ENCODE results near the gene ZNF101. TPM values are rescaled to one million over a fixed set of nuclear protein-coding genes. Genes with fewer than 3 reads are reported as not detected.

The ZNF101 gene
- 1 to 10 TPM; 6.3 to 8.2 TPM for total RNA-seq
- long read RNA-seq, donor 1, full-length matches to known transcripts = 2 of 3 reads
- long read RNA-seq, donor 1, partial matches to known transcripts = 0 of 3 reads
- long read RNA-seq, donor 1, other reads (novel, unspliced or antisense) = 1 of 3 reads
- long read RNA-seq, donor 2, full-length matches to known transcripts = 3 of 4 reads
- long read RNA-seq, donor 2, partial matches to known transcripts = 0 of 4 reads
- long read RNA-seq, donor 2, other reads (novel, unspliced or antisense) = 1 of 4 reads

- intact Hi-C loops (cut with DNase I) = no loop called here
- peak; percentile 98 for DNase-seq (ENCODE audit: low spot score)
These were observed at the start of gene ZNF101 for GRCh38 chr19:19668230-19669012. ZNF101 (plus strand) TSS chr19:19668839; CDS start chr19:19668964, 125 bp downstream.

GRCh38 chr19:19619181-19619848 is 49.3 kb upstream of the ZNF101 start:
- no peak for DNase-seq (ENCODE audit: low spot score)
- intact Hi-C loops (cut with DNase I) = no loop called here

- intact Hi-C loops (cut with DNase I) = no loop called here
These were observed 48.8 kb upstream of the ZNF101 start for GRCh38 chr19:19619849-19620210.

GRCh38 chr19:19623383-19623782 is 45.3 kb upstream of the ZNF101 start:
- intact Hi-C loops (cut with DNase I) = no loop called here
- DNase-seq (ENCODE audit: low spot score) = no peak

More at GRCh38 chr19:19619849-19620210, 48.8 kb upstream of the ZNF101 start:
- DNase-seq (ENCODE audit: low spot score) = no peak

GRCh38 chr19:19624032-19624570 is 44.5 kb upstream of the ZNF101 start:
- intact Hi-C loops (cut with DNase I) = no loop called here

GRCh38 chr19:19626516-19627472 is 41.8 kb upstream of the ZNF101 start:
- no peak for DNase-seq (ENCODE audit: low spot score)
- intact Hi-C loops (cut with DNase I) = no loop called here

More at GRCh38 chr19:19624032-19624570, 44.5 kb upstream of the ZNF101 start:
- no peak for DNase-seq (ENCODE audit: low spot score)

GRCh38 chr19:19627621-19628500 is 40.8 kb upstream of the ZNF101 start, which contains the start of gene LPAR2:
LPAR2 (minus strand) TSS chr19:19628220; CDS start chr19:19627275, 945 bp downstream.
- intact Hi-C loops (cut with DNase I) = no loop called here
- peak; percentile 81 for DNase-seq (ENCODE audit: low spot score)

GRCh38 chr19:19628501-19629134 is 40.0 kb upstream of the ZNF101 start:
- intact Hi-C loops (cut with DNase I) = no loop called here
- no peak for DNase-seq (ENCODE audit: low spot score)

- intact Hi-C loops (cut with DNase I) = loop anchor here in 1 of 2 donors (10.0 kb wide), 1 partner anchor 75 kb away; no protein-coding TSS in a partner anchor
- no peak for DNase-seq (ENCODE audit: low spot score)
These were observed 38.6 kb upstream of the ZNF101 start for GRCh38 chr19:19630062-19630414.

- no peak for DNase-seq (ENCODE audit: low spot score)
- intact Hi-C loops (cut with DNase I) = loop anchor here in 1 of 2 donors (10.0 kb wide), 1 partner anchor 76 kb away; no protein-coding TSS in a partner anchor
These were observed 38.2 kb upstream of the ZNF101 start for GRCh38 chr19:19630426-19630825.

GRCh38 chr19:19631346-19631745 is 37.3 kb upstream of the ZNF101 start:
- no peak for DNase-seq (ENCODE audit: low spot score)
- intact Hi-C loops (cut with DNase I) = loop anchor here in 1 of 2 donors (10.0 kb wide), 1 partner anchor 77 kb away; no protein-coding TSS in a partner anchor

GRCh38 chr19:19632661-19633060 is 36.0 kb upstream of the ZNF101 start:
- intact Hi-C loops (cut with DNase I) = loop anchor here in 1 of 2 donors (10.0 kb wide), 1 partner anchor 78 kb away; no protein-coding TSS in a partner anchor
- DNase-seq (ENCODE audit: low spot score) = no peak

- intact Hi-C loops (cut with DNase I) = loop anchor here in 1 of 2 donors (10.0 kb wide), 1 partner anchor 79 kb away; no protein-coding TSS in a partner anchor
- DNase-seq (ENCODE audit: low spot score) = no peak
These were observed 34.7 kb upstream of the ZNF101 start for GRCh38 chr19:19633711-19634515.

GRCh38 chr19:19634516-19635312 is 33.9 kb upstream of the ZNF101 start:
- intact Hi-C loops (cut with DNase I) = loop anchor here in 1 of 2 donors (10.0 kb wide), 1 partner anchor 80 kb away; no protein-coding TSS in a partner anchor
- no peak for DNase-seq (ENCODE audit: low spot score)

GRCh38 chr19:19635313-19635702 is 33.3 kb upstream of the ZNF101 start:
- DNase-seq (ENCODE audit: low spot score) = no peak
- intact Hi-C loops (cut with DNase I) = loop anchor here in 1 of 2 donors (10.0 kb wide), 1 partner anchor 81 kb away; no protein-coding TSS in a partner anchor
